Activated CD4-positive, alpha-beta T cell treated with anti-CD3 and anti-CD28 coated beads for 1 hour (primary cell): Measurements from ENCODE around the gene MYPN.
"Not testable (repeated sequence)": the region's sequence is repeated elsewhere in the genome, so short reads cannot be mapped to it uniquely, and the experiment has no call there.

Experiments used
- DNase-seq: peaks from one replicate; pipeline ENCODE4 v3.0.0-alpha.2; 2020

The MYPN gene, protein sequence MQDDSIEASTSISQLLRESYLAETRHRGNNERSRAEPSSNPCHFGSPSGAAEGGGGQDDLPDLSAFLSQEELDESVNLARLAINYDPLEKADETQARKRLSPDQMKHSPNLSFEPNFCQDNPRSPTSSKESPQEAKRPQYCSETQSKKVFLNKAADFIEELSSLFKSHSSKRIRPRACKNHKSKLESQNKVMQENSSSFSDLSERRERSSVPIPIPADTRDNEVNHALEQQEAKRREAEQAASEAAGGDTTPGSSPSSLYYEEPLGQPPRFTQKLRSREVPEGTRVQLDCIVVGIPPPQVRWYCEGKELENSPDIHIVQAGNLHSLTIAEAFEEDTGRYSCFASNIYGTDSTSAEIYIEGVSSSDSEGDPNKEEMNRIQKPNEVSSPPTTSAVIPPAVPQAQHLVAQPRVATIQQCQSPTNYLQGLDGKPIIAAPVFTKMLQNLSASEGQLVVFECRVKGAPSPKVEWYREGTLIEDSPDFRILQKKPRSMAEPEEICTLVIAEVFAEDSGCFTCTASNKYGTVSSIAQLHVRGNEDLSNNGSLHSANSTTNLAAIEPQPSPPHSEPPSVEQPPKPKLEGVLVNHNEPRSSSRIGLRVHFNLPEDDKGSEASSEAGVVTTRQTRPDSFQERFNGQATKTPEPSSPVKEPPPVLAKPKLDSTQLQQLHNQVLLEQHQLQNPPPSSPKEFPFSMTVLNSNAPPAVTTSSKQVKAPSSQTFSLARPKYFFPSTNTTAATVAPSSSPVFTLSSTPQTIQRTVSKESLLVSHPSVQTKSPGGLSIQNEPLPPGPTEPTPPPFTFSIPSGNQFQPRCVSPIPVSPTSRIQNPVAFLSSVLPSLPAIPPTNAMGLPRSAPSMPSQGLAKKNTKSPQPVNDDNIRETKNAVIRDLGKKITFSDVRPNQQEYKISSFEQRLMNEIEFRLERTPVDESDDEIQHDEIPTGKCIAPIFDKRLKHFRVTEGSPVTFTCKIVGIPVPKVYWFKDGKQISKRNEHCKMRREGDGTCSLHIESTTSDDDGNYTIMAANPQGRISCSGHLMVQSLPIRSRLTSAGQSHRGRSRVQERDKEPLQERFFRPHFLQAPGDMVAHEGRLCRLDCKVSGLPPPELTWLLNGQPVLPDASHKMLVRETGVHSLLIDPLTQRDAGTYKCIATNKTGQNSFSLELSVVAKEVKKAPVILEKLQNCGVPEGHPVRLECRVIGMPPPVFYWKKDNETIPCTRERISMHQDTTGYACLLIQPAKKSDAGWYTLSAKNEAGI (N-terminal part only)

DNA sequence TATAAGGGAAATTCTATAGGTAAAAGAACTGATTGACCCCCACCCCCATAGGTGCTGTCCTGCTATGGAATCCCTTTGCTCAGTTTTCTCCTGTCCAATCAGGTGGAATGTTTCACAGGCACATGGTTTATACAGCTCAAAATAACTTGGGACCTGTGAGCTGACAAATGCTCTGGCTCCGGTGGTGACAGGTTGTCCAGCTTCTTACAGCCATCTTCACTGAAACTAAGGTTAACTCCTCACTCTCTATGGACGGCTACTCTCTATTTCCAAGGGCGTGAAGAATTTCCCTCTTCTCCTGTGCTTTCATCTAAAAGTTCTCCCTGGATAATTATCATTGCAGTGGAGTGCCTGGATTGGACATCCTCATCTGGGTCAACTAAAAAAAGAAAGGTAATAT, at the start of gene MYPN:
Gene MYPN, plus strand, starts transcription at position 158 of the 400 bp plus-strand sequence. CDS start 11,951 bp downstream, outside the sequence.
- no peak for DNase-seq

DNA sequence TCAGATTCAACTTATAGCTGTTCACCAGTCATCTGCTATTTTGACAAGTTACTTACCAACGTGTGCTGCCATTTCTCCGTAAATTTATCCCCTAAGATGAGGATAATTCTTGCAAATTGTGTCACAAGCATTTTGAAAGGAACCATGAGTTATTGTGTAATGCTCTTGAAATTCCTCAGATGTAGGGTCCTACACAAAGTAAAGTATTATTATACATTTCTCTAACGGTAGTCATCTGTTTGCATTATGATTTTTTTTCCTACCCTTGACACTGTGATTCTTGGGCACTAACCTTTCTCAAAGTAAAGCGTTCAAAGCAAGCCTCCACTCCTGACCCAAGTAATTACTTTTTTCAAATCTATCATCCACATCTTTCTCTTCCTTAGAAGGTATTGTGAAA, 42.3 kb upstream of the MYPN start:
- no peak for DNase-seq

DNA sequence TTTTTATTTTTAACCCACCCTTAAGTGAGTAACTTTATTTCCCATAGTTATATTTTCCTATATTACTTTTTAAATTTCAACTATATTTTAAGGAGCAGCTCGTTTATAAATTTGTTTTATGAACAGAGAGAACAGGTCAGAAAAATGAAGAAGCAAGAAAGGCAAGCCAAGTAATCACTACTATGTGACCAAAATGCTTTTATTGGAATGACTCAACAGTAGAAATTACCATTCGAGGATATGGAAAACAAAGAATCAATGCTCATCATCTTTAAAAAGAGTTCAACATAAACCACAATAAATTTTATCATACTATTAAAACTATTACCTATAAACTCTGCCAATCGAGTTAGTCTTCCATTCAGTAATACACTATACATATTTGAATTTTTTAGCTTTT, 41.8 kb upstream of the MYPN start:
- DNase-seq: no peak

DNA sequence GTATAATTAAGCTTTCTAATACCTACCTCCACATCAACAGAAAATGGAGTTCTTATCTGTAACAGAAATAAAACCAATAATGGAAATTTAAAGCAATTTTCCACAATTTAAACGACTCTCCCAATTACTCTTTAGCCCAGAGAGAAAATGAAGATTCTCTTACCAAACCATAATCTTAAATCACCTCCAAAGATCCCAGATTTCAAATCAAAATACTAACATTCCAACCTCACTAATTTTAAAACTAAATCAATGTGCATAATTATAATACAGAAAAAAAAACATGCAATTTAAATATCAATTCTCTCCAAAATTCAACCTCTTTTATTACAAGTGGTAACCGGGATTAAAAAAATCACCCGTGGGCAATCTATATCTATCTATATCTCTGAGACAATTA, 35.7 kb upstream of the MYPN start:
- DNase-seq: no peak

DNA sequence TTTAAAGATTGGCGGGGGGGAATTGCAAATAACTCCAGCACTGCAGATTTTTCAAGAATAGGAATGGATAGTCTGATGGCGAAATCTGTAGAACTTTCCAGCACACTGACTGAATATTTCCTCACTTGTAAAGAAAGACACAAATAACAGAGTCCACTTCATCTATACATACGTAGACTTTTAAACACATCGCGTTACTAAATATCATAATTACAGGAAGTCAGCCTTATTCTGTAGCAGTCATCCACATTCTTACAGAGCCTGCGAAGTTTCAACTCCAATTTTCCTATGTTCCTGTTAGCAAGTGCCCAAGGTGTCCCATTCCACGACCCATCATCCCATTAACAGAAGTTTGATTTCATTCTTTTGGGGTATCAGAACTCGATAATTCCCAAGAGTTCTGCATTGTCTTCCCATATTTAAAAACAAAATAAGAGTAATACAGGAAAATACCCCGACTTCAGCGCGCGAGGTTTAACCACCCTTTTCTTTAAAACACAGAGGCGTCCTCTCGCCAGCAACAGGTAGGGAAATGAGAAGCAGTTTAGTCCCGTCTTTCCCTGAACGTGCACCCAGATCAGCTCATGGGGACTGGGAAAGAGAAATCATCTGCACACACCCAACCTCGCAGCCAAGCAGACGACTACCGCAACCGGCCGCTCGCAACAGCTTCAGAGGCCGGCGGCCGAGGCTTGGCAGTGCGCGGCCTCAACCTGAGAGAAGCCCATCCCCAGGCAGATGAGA, 35.1 kb upstream of the MYPN start:
- DNase-seq: no peak

DNA sequence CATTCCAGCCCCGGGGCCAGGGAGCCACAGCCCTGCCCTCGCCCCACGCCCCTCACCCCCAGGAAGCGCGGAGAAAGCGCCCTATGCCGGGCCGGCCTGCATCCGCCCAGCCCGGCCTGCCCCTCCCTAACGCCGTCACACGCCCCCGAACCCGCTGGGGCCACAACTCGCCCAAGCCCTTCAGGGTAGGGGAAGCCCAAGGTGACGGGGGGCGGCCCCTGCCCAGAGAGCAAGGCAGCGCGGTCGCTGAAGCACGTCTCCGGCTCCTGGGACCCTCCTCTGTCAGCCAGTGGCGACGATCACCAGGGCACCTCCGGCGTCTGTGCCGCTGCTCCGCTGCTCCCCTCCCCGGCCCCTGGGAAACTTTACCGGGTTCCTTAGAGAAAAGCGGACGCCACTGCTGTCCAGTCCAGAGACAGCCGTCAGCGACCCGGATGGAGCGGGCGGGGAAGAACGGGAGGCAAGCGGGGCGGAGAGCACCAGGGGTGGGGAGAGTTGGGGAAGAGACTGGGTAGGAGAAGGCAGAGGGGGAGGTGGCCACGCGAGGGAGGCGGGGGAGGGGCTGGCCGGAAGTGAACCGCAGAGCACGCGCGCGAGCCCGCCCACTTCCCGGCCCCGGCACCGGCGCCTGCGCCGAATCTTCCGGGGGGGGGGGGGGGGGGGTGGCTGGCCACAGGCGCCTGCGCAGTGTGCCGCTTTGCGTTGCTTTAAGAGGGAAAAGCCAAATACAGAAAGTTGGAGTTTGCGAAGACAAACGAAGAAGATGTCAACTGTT, 34.3 kb upstream of the MYPN start, which contains the start of gene HERC4:
Gene HERC4, minus strand, starts transcription at position 509 of the 775 bp plus-strand sequence. CDS start 2,175 bp downstream, outside the sequence.
- DNase-seq: peak; percentile 85

DNA sequence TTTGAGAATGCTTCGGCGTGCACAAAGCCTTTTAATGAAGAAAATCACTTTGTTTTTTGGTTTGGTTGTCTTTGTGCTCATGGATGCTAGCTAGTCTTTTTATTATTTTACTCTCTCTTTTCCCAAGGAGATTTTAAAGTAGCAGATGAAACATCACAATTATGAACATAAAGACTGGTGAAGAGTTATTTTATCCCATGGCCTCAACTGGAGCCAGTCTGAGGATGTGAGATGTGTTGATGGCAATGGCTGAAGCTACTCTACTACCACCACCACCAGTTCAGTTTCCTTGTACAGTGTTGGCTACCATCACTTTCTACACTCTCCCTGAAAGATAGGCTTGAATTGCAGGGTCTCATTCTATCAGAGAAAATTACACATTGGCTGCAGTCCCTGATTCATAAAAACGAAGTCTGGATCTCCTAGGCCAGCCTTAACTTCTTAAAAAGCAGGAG, 33.7 kb upstream of the MYPN start:
- DNase-seq: no peak

DNA sequence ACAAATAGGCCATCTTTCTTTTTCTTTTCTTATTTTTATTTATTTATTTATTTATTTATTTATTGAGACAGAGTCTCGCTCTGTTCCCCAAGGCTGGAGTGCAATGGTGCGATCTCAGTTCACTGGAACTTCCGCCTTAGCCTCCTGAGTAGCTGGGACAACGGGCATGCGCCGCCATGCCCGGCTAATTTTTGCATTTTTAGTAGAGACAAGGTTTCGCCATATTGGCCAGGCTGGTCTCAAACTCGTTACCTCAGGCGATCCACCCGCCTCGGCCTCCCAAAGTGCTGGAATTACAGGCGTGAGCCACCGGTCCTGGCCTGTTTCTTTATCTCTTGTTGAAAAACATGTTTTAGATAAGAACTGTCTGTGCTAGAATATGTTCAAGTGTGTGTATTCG, 33.2 kb upstream of the MYPN start:
- DNase-seq: not testable (repeated sequence)

DNA sequence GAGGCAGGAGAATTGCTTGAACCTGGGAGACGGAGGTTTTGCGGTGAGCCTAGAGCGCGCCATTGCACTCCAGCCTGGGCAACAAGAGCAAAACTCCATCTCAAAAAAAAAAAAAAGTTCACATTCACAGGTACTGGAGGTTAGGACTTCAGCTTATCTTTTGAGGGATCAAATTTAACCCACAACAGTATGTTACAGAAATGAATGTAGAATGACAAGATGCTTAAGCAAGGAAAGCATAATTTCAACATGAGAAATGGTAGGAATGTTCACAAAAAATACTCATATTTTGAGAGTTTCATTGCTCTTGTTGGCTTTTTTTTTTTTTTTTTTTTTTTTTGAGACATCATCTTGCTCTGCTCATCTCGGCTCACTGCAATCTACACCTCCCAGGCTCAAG, 32.3 kb upstream of the MYPN start:
- DNase-seq: no peak

DNA sequence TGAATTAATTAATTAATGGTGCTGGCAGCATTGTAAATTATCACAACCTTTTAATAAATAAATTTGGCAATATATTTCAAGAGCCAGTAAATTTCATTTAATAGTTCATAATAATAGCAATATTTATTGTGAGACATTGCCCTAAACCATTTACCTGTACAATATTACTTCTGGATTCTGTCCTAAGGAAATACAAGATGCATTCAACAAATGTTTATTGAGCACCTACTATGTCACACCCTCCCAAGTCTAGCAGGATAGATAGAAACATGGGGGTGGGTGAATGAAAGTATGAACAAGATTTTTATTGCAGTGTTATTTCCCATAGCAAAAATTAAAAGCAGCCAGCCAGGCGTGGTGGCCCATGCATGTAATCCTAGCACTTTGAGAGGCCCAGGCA, 29.9 kb upstream of the MYPN start:
- DNase-seq: no peak

DNA sequence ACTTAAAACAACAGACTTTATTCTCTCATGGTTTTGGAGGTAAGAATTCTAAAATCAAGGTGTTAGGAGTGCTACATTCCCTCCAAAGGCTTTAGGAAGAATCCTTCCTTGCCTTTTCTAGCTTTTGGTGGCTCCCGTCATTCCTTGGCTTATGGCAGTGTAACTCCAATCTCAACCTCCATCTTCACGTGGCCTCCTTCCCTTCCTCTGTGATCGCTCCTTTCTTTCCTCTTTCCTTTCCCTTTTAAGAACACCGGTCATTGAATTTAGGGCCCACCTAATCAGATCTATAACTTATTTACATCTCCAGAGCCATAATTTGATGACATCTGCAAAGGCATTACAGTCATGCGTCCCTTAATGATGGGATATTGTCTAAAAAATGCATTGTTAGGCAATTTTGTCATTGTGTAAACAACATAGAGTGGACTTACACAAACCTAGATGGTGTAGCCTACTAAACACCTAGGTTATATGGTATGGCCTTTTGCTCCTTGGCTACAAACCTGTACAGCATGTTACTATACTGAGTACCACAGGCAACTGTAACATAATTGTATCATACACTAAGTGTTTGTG, 28.3 kb upstream of the MYPN start:
- DNase-seq: no peak

DNA sequence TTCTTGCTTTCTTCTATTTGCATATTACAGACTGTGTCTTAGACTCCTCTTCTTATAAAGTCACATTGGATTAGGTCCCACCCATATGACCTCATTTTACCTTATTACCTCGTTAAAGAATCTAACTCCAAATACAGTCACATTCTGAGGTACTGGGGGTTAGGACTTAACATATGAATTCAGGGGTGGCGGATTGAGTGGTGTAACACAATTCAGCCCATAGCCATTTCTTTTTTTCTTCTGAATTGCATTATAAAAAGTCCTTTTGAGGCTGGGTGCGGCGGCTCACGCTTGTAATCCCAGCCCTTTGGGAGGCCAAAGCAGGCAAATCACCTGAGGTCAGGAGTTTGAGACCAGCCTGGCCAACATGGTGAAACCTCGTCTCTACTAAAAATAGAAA, 27.4 kb upstream of the MYPN start:
- DNase-seq: no peak

DNA sequence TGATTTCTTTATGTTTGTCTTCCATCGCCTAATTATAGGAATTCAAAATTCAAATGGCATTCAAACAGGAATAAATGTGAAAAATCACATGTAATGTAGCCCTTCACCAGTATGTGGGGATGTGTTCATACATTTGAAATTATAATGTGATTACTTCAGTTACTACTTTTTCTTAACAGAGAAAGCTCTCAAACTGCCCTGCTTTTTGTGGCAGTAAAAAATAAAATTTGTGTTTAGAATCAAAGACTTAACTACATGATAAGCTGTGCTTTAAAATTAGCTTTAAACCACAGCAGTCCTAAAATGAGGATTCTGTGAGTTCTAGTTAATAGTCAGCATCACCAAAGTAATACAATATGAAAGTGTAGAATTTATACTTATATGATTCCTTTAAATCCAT, 26.4 kb upstream of the MYPN start:
- DNase-seq: no peak

DNA sequence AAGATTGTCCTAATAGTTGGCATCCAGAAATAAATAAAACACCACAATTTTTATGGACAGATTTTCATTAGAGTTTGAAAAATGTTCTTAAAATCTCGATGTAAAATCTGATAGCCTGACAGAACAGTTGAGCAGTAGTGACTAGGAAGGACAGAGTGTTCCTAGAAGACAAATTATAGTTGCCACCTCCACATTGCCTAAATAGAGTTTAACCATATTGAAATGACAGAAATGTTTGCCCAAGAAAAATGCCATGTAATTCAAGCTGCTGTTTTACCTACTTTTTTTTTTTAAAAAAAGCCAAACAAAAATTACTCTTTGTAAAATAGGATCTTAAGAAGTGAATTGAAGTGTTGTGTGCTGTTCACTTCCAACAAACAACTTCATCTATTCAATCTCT, 25.3 kb upstream of the MYPN start:
- DNase-seq: no peak

DNA sequence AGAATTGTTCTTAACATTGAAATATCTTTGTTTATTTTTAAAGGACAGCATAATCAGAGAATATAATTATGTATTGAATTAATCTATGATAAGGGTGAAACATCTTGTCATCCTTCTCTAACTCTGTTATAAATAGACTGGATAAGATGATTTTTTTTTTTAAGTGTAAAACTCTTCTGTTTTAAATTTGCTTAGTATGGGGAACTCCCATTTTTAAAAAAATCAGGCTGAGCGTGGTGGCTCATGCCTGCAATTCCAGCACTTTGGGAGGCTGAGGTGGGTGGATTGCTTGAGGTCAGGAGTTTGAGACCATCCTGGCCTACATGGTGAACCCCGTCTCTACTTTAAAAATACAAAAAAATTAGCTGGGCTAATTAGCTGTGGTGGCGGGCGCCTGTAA, 24.8 kb upstream of the MYPN start:
- no peak for DNase-seq

DNA sequence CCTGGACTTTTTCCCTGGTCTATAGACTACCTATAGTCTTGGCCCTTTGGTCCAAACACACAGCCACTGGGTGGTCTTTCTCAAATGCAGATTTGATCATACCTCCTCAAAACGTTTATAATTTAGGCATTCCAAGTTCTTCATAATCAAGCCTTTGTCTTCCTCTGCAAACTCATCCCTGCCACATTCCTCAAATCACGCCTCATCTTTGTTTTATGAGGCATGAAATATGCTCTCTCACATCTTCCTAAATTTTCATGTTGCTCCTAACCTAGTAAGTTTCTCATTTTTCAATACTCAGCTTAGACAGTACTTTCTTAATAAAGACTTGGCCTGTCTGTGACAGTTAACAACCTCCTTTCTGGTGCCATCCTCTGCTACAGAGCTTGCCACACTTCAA, 23.3 kb upstream of the MYPN start:
- DNase-seq: no peak

DNA sequence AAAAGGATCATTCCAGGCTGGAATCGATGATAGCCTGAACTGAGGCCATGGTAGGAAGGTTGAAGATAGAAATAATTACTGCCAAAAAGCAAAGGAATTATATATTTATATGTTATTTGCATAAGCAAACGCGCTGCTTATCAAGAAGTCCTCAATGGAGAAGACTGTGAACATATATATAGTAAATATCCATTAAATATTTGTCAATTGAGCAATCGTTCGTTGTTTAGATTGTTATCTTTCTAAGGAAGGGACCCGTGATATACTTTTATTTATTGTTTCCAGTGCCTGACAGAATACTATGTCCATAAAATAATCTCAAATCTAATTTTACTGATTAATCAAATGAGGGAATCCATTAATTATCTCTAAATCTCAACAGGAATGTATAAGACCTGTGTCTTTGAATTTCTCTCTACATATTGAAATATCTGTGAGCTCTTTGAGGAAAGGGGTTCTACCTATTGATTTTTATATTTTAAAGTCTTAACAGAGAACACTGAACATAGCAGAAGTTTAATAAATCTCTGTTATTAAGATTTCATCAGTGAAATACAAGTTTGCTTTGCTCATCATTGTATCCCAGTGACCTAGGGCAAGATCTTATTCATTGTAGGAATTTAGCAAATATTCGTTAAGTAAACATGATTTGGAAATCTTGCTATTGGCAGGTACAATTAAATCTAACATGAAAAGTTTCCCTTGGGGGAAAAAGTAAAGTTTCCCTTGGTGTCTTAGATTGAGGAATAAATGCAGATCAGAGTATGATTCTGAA, 22.2 kb upstream of the MYPN start:
- DNase-seq: no peak

DNA sequence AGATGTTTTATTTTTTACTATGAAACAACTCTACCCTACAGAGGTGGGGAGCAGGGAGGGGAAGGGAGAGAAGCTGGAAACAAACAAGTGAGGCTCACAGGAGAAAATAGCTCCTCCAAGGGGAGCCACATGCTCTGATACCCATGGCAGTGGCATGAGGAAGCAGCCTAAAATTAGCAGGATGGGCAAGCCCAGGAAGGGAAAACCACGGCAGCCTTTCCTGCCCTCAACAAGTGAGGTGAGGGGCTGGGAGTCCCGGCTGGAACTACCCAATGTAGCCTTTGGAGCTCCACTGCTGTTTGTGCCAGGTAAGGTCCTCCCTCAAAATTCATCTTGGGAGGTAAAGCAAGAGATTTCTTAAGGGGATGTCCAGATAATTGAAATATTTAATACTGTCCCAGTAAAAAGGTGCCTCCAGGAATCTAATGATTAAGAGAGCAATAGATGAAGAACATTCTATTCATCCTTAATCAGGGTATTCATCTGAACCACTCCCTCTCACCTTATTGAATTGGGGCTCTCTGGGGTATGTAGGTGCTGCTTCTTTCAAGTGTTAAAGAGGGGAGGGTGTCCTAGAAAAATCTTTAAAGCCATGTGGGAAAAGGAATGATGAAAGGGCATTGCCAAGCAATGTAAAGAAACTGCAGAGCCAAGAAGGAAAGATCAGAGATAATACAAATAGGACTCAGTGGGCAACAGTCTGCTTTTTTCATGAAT, 21.4 kb upstream of the MYPN start:
- DNase-seq: no peak

DNA sequence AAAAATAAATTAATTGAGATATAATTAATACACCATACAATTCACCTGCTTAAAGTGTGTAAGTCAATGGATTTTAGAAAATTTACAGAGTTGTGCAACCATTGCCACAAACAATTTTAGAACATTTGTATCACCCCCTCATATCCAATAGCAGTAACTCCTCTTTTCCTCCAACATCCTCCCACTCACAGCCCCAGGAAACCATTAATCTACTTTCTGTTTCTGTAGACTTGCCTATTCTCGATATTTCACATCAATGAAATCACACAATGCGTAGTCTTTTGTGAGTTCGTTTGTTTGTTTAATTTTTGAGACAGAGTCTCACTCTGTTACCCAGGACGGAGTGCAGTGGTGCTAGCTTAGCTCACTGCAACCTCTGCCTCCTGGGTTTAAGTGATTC, 20.5 kb upstream of the MYPN start:
- no peak for DNase-seq

DNA sequence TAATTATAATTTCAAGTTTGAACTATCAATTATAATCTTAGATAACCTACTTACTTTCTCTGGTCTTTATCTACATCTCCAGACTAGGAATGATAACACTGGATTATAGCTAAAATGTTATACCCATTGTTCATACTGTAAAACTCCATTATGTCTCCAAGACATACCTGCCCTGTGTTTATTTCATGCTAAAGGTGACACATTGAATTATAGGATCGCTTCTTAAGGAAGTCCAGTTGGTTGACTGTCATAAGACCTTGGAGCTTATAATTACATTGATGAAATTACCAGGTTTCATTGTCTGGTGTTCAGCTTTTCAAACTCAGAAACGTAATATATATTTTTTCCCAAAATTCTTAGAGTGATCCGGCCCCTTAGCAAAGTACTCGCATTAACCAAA, 18.7 kb upstream of the MYPN start:
- no peak for DNase-seq
